Peyer's patch (tissue), 4 donors: ENCODE measurements around the gene ZMYND10. TPM values are rescaled to one million over a fixed set of nuclear protein-coding genes. Genes with fewer than 3 reads are reported as not detected.

Experiments used
- DNase-seq, 3 donors: peaks; one replicate each; pipeline ENCODE4 v3.0.0-alpha.2; 2017 to 2019
- H3K27ac ChIP-seq, 4 donors: fragments of 200-600 bp; sonication (generic); one replicate each; pipeline ENCODE4 v1.5.1; 2016 to 2019
- H3K27me3 ChIP-seq, 2 donors: fragments of 200-600 bp; sonication (generic); one replicate each; pipeline ENCODE4 v1.5.1; 2019
- H3K36me3 ChIP-seq, 3 donors: fragments of 200-600 bp; sonication (generic); one replicate each; pipeline ENCODE4 v1.5.1; 2016 to 2019
- H3K4me1 ChIP-seq, 4 donors: fragments of 200-600 bp; sonication (generic); one replicate each; pipeline ENCODE4 v1.5.1; 2016 to 2019
- H3K4me3 ChIP-seq, 4 donors: fragments of 200-600 bp; sonication (generic); 1 replicate in 3 of 4; 2 replicates in 1 of 4; pipeline ENCODE4 v1.5.1; 2016 to 2019; ENCODE audit warnings: mild to moderate bottlenecking in 1 of 4
- H3K9me3 ChIP-seq, 4 donors: fragments of 200-600 bp; sonication (generic); one replicate each; pipeline ENCODE4 v1.5.1; 2016 to 2019; ENCODE audit warnings: mild to moderate bottlenecking in 1 of 4
- POLR2A ChIP-seq, 2 donors: fragments of 450-650 bp; IDR thresholded peaks; one replicate each; pipeline ENCODE4 v1.5.1; 2017; ENCODE audit warnings: antibody characterized with exemption in 2 of 2, mild to moderate bottlenecking in 2 of 2, moderate library complexity in 2 of 2
- total RNA-seq, 4 donors: library from RNA; depleted of rRNA; stranded (reverse); fragments of >200 nt; gene quantifications; one replicate each; pipeline ENCODE4 v1.1.0, GENCODE V29; 2016
- TF ChIP-seq, protein P1 (sequence below), 6 experiments: fragments of 450-650 bp in 4 of 6; fragments of 200-600 bp in 2 of 6; sonication (generic) in 1 of 6; IDR thresholded peaks; one replicate each; pipeline ENCODE4 v1.5.1; 2017 to 2019; ENCODE audit warnings: antibody characterized with exemption in 6 of 6, mild to moderate bottlenecking in 3 of 6, moderate library complexity in 1 of 6

Gene ZMYND10
- total RNA-seq, 4 donors from 2014 or later, result 0.27 to 0.38 TPM; not detected in 2

DNA sequence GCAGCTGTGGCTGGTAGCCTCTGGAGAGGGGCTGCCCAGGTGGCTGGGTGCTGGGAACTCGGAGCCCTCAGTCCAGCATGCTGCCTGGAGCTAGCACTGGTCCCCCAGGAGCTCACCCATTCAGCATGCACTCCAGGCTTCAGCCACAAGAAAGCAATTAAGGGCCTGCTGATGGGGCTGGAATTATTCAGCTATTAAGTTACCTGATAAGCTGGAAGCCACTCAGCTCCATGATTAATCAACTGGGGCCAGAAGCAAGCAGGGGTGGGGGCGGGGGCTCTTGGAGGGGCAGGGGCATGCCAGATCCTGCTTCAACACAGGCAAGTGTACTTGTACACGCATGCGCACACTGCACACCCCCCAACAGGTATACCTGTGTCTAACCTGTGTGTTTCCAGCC, 35.9 kb upstream of the ZMYND10 start:
- Histone ChIP-seq H3K36me3 (no peaks in the 10 kb centered on the region), H3K4me3 (no peak overlapping the region), H3K27ac (no peak overlapping the region), H3K27me3 (no peaks in the 10 kb centered on the region), H3K9me3 (no peaks in the 10 kb centered on the region), H3K4me1 (no peaks in the 10 kb centered on the region)
- TF ChIP-seq, protein P1, sequence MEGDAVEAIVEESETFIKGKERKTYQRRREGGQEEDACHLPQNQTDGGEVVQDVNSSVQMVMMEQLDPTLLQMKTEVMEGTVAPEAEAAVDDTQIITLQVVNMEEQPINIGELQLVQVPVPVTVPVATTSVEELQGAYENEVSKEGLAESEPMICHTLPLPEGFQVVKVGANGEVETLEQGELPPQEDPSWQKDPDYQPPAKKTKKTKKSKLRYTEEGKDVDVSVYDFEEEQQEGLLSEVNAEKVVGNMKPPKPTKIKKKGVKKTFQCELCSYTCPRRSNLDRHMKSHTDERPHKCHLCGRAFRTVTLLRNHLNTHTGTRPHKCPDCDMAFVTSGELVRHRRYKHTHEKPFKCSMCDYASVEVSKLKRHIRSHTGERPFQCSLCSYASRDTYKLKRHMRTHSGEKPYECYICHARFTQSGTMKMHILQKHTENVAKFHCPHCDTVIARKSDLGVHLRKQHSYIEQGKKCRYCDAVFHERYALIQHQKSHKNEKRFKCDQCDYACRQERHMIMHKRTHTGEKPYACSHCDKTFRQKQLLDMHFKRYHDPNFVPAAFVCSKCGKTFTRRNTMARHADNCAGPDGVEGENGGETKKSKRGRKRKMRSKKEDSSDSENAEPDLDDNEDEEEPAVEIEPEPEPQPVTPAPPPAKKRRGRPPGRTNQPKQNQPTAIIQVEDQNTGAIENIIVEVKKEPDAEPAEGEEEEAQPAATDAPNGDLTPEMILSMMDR (IDR thresholded peaks at IDR 0.05), result no peak
- TF ChIP-seq POLR2A (IDR thresholded peaks at IDR 0.05), result no peak
- DNase-seq, result no peak

DNA sequence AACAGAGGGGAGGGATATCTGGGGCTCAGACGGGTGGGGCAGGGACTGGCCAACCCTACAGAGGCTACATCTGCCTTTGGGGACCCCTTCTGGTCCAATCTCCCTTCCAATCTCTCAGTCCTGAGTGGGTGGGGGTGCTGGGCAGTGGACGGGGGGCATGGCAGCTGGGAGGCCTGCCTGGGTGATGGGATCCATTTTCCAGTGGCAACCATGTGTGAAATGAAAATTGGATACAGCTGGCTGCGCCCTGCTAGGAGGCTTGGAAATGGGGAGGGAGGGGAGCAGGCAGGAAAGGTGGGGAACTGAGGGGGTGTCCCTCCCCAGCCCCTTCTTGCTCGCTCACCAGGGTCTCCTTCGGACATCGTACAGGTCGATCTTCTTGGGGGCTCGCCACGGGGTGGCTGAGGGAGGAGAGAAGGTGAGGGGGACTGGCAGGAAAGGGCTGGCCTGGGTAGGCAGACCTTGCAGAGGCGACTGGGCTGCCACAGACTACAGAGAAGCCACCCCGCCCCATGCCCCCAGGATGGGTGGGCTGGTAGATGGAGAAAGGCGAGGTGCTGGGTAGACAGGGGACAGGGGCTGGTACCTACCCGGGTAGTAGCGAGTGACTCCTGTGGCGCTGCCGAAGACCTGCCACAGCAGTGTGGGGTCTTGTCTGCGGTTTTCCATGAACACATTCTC, 35.0 kb upstream of the ZMYND10 start:
- no peaks in the 10 kb centered on the region for H3K36me3 ChIP-seq
- H3K27me3 ChIP-seq, result no peaks in the 10 kb centered on the region
- H3K27ac ChIP-seq, result no peak overlapping the region
- TF ChIP-seq POLR2A (IDR thresholded peaks at IDR 0.05), result no peak
- TF ChIP-seq, protein P1 (IDR thresholded peaks at IDR 0.05), result no peak
- H3K4me1 ChIP-seq, result no peaks in the 10 kb centered on the region
- H3K4me3 ChIP-seq, result no peak overlapping the region
- no peak for DNase-seq
- no peaks in the 10 kb centered on the region for H3K9me3 ChIP-seq

DNA sequence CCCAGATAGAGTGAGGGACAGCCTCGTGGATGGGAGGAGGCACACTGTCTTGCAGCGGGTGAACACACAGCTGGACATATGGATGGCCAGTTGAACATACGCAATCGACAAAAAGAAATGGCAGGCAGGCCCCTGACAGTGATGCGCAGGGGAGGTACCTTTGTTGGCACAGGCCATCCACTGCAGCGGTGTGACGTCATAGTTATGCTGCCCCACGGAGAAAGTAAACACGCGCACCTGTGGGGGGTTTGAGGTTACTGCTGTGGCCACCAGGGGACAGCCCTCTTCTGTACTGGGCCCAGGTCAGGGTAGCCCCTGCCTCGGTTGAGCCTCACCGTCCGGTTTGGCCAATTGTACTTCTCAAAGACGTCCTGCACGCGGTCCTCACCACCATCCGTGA, 33.2 kb upstream of the ZMYND10 start:
- no peak for DNase-seq
- Histone ChIP-seq H3K27ac (no peak overlapping the region), H3K4me3 (no peak overlapping the region), H3K4me1 (no peaks in the 10 kb centered on the region), H3K9me3 (no peaks in the 10 kb centered on the region), H3K36me3 (no peaks in the 10 kb centered on the region), H3K27me3 (no peaks in the 10 kb centered on the region)
- no peak for TF ChIP-seq POLR2A (IDR thresholded peaks at IDR 0.05)
- TF ChIP-seq, protein P1 (IDR thresholded peaks at IDR 0.05), result no peak

DNA sequence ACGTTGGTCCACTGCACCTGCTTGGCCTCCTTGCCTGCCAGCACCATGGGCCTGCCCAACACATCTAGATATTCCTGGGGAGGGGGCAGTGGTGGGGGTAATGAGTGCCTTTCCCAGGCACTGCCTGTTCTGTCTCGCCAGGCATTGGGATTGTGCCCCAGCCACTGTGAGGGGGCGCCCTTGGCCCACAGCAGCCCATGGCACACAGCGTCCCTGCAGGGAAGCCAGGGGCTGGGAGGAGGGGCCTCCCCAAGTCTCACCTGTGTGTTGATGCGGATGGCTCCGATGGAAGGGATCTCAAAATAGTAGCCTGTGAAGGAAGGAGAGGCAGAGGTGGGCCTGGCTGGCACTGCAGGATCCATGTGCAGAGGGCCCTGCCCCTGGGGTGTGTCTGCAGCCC, 32.5 kb upstream of the ZMYND10 start:
- H3K9me3 ChIP-seq, result no peaks in the 10 kb centered on the region
- H3K4me1 ChIP-seq, result no peaks in the 10 kb centered on the region
- H3K27ac ChIP-seq, result no peak overlapping the region
- no peaks in the 10 kb centered on the region for H3K36me3 ChIP-seq
- TF ChIP-seq, protein P1 (IDR thresholded peaks at IDR 0.05), result no peak
- no peak for TF ChIP-seq POLR2A (IDR thresholded peaks at IDR 0.05)
- H3K27me3 ChIP-seq, result no peaks in the 10 kb centered on the region
- no peak for DNase-seq
- no peak overlapping the region for H3K4me3 ChIP-seq

DNA sequence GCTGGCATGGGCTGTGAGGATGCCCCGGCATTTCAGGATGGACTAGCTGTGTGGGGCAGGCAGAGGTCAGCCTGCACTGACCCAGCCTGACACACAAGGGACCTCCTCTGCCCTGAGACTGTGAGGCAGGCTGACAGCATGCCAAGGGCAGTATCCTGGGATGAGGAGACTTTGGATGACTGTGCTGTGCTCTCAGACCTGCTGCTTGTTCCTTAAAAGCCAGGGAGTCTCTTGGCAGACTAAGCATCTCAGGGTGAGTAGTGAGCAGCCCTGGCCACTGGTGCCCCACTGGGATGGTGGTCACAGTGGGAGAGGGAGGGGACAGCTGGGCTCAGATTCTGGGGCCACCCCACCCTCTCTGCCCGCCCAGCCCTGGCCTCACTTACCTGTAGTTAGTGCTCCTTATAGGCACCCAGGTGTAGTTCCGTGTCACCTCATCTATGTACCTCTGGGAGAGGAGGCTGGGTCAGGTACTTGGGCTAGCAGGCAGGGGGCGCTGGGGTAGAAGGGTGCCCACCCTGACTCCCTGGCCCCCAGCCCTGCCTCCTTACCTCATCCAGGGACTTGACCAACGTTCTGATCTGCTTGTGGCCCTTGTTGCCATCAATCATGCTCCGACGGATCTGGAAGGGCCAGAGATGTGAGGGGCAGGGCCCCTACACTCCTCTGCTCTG, 29.9 kb upstream of the ZMYND10 start:
- no peaks in the 10 kb centered on the region for H3K9me3 ChIP-seq
- no peak overlapping the region for H3K27ac ChIP-seq
- DNase-seq, result no peak
- TF ChIP-seq POLR2A (IDR thresholded peaks at IDR 0.05), result no peak
- TF ChIP-seq, protein P1 (IDR thresholded peaks at IDR 0.05), result no peak
- no peaks in the 10 kb centered on the region for H3K27me3 ChIP-seq
- no peak overlapping the region for H3K4me3 ChIP-seq
- peaks cover 0 to 6% (median 0%) of the 10 kb centered on the region in 4 donors for H3K4me1 ChIP-seq
- H3K36me3 ChIP-seq, result no peaks in the 10 kb centered on the region
